ENCODE data around the gene ABCD4. TPM values are rescaled to one million over a fixed set of nuclear protein-coding genes. Genes with fewer than 3 reads are reported as not detected.
A peak's percentile ranks its signal among the peaks of the same experiment; 100 is the strongest.
"Not testable (repeated sequence)": the region's sequence is repeated elsewhere in the genome, so short reads cannot be mapped to it uniquely, and the experiment has no call there.

The ABCD4 gene
- polyA plus RNA-seq (ENCODE audit: insufficient read length in 3 of 3), result 100 to 1,000 TPM; 101 to 149 (median 143) TPM
- long read RNA-seq, donor 1, partial matches to known transcripts, result 11 of 14 reads
- long read RNA-seq, donor 1, other reads (novel, unspliced or antisense), result 0 of 14 reads
- long read RNA-seq, donor 2, partial matches to known transcripts, result 17 of 28 reads
- long read RNA-seq, donor 2, other reads (novel, unspliced or antisense), result 0 of 28 reads
- long read RNA-seq, donor 3, partial matches to known transcripts, result 18 of 25 reads
- long read RNA-seq, donor 3, other reads (novel, unspliced or antisense), result 0 of 25 reads
- long read RNA-seq, donor 4, transcript ABCD4-203 (2 exons, 1,123 nt), result major isoform, 5 of 34 reads
- long read RNA-seq, donor 4, partial matches to known transcripts, result 21 of 34 reads
- long read RNA-seq, donor 4, other reads (novel, unspliced or antisense), result 0 of 34 reads
- long read RNA-seq, donor 5, partial matches to known transcripts, result 5 of 7 reads
- long read RNA-seq, donor 5, other reads (novel, unspliced or antisense), result 0 of 7 reads
- long read RNA-seq, donor 6, transcript ABCD4-203 (2 exons, 1,123 nt), result major isoform, 5 of 23 reads
- long read RNA-seq, donor 6, partial matches to known transcripts, result 13 of 23 reads
- long read RNA-seq, donor 6, other reads (novel, unspliced or antisense), result 0 of 23 reads
- long read RNA-seq, donor 7, partial matches to known transcripts, result 13 of 17 reads
- long read RNA-seq, donor 7, other reads (novel, unspliced or antisense), result 0 of 17 reads
- long read RNA-seq, donor 8, partial matches to known transcripts, result 0 of 2 reads
- long read RNA-seq, donor 8, other reads (novel, unspliced or antisense), result 0 of 2 reads
- long read RNA-seq, donor 9, transcript ABCD4-201 (19 exons, 3,003 nt), result major isoform, 6 of 27 reads
- long read RNA-seq, donor 9, partial matches to known transcripts, result 15 of 27 reads
- long read RNA-seq, donor 9, other reads (novel, unspliced or antisense), result 0 of 27 reads
- long read RNA-seq, donor 10, partial matches to known transcripts, result 15 of 27 reads
- long read RNA-seq, donor 10, other reads (novel, unspliced or antisense), result 0 of 27 reads
- long read RNA-seq, donor 11, partial matches to known transcripts, result 6 of 11 reads
- long read RNA-seq, donor 11, other reads (novel, unspliced or antisense), result 0 of 11 reads
- long read RNA-seq, donor 12, transcript ABCD4-201 (19 exons, 3,003 nt), result minor isoform, 6 of 44 reads
- long read RNA-seq, donor 12, transcript ABCD4-203 (2 exons, 1,123 nt), result major isoform, 10 of 44 reads
- long read RNA-seq, donor 12, partial matches to known transcripts, result 22 of 44 reads
- long read RNA-seq, donor 12, other reads (novel, unspliced or antisense), result 0 of 44 reads
- long read RNA-seq, donor 13, partial matches to known transcripts, result 0 of 5 reads
- long read RNA-seq, donor 13, other reads (novel, unspliced or antisense), result 0 of 5 reads
- long read RNA-seq, donor 14, result 0 reads
- long read RNA-seq, donor 15, result 0 reads
- long read RNA-seq, donor 16, partial matches to known transcripts, result 13 of 18 reads
- long read RNA-seq, donor 16, other reads (novel, unspliced or antisense), result 0 of 18 reads

DNA sequence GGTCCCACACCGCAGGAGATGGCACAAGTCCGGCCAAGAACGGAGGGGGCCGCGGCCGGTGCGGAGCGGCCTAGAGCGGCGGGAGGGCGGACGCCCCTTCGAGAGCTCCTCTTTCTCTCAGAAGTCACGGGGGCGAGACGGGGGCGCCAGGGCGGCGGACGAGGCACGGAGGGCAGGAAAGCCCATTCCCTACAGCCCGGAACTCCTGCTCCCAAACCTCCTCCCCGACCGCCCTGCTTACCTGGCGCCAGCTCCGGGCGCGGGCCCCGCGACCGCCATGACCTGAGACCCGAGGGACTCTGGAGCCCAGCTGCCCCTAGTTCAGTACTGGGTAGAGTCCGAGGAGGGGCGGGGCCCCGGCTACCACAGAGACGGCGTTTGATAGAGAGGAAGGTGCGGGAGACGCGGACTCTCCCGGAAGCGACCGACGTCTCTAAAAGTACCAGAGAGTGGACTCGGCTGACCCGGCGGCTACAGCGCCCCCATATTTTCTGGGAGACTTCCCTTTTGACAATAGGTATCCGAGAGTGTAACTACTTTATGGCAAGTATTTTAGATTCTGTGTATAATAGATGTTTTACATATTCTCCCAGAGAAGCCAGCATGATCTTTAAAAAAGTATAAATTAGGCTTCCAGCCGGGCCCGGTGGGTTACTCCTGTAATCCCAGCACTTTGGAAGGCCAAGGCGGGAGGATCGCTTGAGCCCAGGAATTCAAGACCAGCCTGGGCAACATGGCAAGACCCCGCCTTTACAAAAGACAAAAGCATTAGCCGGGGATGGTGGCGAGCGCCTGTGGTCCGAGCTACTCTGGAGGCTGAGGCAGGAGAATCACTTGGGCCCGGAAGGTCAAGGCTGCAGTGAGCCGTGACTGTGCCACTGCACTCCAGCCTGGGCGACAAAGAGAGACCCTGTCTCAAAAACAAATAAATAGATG, at the start of gene ABCD4:
TSS of gene ABCD4 (minus strand) at position 301 of the 936 bp plus-strand sequence. CDS start at position 279, 22 bp downstream.
- peak; percentile 93 for DNase-seq

GRCh38 chr14:74350928-74351323, 48.2 kb upstream of the ABCD4 start:
- no peak for DNase-seq

DNA sequence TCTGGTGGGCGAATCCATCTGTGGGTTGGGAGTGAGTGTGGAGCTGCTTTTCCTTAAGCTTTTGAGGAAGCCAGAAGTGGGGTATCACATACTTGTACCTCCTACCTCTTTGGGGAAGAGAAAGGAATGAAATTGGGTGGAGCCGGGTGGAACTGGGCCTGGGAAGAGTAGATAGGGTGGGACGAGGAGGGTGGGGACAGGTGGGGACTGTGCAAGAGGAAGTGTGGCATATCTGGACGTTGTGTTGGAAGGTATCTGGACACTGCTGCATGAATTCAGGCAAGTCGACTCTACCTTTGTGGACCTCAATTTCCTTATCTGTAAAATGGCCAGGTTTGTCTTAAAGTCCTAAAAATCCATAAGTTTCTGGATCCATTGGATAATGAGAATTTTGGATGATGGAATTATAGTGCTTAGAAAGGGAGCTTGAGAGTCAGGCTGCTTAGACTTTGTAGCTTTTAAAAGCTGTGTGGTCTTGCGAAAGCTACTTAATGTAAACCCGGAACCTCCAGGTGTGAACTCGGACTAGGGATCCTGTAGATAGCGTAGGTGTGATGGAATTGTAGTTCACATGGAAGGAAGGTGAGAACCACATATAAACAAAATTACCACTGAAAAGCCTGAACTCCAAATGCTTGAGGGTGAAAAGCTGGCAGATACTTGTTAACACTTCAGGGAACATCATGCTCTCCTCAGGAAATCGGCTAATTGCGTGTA, 47.6 kb upstream of the ABCD4 start:
- DNase-seq, result no peak

DNA sequence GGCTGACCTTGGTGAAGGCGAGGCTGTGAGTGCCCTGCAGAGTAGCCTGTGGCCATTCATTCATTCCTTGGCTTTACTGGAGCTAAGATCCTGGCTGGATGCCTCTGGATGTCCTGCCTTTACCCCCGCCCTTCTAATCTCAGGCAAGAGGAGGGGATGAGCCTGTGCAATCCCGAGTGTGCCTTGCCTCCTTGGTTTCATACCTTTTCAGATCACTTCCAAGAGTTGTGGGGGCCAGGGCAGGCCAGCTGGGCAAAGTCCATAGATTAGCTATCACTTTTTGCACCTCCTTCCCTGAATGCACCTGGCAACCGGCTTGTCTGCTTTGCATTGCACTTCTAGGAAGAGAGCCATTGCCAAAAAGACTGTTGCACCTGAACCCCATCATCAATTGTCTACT, 47.0 kb upstream of the ABCD4 start:
- no peak for DNase-seq

DNA sequence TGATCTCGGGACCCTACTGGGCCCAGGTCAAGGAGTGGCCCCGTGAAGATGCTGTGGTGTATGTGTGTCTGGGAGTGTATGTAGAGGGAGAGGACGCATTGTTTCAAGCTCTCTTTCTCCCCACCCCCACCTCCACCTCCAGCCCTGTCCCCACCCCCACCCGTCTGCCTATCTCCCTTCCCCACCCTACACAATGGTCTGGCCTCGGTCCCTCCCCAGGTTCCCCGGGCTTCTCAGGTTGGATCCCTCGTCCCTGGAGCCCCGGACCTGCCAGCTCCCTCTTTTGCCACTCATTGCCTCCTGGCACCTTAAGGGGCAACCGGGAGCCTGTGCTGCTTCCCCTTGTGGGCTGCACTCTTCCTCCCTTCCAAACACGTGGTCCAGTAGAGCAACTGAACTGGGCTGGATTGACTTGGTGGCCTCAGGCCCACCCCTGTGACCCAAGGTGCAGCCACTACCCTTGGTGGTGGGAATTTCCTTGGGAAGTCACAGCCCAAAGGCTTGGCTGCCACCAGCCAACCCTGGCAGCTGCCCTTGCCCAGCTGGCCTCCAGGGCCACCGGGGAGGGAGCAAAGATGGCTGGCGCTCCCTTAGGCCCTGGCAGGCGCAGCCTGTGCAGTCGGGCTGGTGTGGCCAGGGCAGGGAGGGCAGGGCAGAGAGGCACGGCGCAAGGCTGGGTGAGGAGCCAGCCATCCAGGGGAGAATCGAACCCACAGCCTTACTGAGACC, 46.2 kb upstream of the ABCD4 start:
- no peak for DNase-seq

- DNase-seq, result no peak
These were observed 45.6 kb upstream of the ABCD4 start, which contains the start of gene VRTN for GRCh38 chr14:74348241-74348734. Gene VRTN (plus strand): TSS chr14:74348471. CDS start chr14:74356784, 8,313 bp downstream.

DNA sequence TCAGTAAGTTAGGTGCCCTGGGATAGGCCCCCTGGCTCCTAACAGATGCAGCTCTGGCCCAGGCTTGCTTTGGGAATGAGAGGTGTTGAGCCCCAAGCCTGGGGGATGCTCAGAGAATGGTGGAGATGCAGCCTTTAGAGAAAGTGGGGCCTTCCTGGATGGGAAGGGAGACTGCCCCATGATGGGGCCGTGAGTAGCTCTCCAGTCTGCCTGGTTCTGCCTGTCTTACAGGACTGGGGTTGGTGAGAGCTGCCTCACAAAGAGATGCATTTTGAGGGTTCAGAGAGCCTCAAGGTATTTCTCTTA, 45.0 kb upstream of the ABCD4 start:
- DNase-seq, result no peak

DNA sequence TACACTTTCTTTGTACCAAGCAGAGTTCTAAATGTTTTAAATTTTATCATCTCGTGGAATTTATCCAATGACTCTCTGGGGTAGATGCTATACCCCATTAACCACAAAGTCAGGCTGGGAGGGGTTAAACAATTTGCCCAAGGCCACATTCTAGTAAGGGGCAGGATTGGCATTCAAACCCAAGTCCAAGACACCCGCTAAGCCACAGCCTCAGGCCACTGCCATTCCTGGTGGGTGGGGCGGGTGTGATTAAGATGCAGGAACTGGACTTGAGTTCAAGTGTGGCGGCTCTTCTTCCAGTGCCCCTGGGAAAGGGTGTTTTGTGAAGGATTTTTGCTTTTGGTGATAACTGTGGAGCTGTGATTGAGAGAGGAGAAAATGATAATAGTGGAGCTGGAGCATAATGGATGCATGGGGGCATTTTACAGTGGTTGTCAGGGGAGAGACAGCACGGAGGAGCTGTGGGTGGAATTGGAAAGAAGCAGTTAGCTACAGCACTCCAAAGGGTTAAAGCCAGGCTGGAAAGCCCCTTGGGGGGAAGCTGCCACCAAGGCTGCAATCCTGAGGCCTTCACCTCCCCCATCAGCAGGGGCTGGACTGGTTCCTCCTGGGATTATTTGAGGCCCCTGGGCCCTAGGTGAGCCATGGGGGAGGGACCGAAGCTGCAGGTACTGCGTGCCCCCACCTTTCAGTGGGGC, 44.5 kb upstream of the ABCD4 start:
- DNase-seq, result no peak

DNA sequence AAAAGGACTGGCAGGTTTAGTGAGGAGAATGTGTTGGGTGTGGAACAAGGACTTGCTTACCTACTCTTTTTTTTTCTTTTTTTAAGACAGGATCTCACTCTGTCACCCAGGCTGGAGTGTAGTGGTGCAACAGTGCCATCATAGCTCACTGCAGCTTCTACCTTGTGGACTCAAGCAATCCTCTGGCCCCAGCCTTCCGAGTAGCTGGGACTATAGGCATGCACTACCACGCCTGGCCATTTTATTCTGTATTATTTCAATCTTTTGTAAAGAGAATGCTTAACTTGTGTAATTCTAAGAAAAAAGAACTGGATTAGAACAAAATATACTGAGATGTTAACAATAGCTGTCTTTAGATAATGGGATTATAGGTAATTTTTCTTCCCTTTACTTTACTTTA, 43.6 kb upstream of the ABCD4 start:
- DNase-seq, result no peak

GRCh38 chr14:74333909-74334308, 31.2 kb upstream of the ABCD4 start:
- DNase-seq, result no peak

DNA sequence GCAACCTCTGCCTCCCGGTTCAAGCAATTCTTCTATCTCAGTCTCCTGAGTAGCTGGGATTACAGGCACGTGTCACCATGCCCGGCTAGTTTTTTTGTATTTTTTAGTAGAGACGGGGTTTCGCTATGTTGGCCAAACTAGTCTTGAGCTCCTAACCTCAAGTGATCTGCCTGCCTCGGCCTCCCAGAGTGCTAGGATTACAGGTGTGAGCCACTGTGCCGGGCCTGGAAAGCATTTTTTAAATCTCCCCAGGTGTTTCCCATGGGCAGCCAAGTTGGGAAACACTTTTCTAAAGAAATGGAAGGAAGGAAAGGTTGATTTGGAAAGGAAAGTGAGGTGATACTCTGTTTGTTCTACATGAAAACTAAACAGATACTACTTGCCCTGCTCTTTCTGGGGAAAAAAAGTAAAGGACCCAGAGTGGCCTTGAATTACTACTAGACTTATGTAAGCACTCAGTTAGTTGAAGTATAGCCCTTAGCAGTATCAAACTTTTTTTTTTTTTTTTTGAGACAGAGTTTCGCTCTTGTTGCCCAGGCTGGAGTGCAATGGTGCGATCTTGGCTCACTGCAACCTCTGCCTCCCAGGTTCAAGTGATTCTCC, 27.3 kb upstream of the ABCD4 start:
- not testable (repeated sequence) for DNase-seq

GRCh38 chr14:74326369-74327152, 23.8 kb upstream of the ABCD4 start:
- peak; percentile 50 for DNase-seq

GRCh38 chr14:74325446-74325845, 22.7 kb upstream of the ABCD4 start:
- DNase-seq, result no peak

- DNase-seq, result peak; percentile 41
These were observed 22.2 kb upstream of the ABCD4 start for GRCh38 chr14:74324931-74325361.

DNA sequence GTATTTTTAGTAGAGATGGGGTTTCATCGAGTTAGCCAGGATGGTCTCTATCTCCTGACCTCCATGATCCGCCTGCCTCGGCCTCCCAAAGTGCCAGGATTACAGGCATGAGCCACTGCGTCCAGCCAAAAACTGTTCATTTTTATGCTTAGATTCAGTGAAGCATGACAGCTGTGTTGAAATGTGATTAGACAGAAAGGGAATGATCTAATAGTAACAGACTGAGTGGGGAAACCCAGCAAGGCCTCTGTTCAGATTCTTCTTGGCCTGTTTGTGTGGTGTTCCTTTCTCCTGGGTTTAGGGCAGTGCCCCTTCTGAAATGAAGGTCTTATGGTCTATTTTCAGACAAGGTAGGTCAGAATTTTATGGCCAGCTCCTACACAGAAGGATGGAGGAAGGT, 11.8 kb upstream of the ABCD4 start:
- DNase-seq, result no peak

- DNase-seq, result no peak
These were observed 10.9 kb upstream of the ABCD4 start for GRCh38 chr14:74313601-74314000.

- no peak for DNase-seq
These were observed 9.4 kb upstream of the ABCD4 start for GRCh38 chr14:74312161-74312560.
